Measurements from ENCODE around the gene ASH1L. TPM values are rescaled to one million over a fixed set of nuclear protein-coding genes. Genes with fewer than 3 reads are reported as not detected.

ASH1L gene
- total and polyA plus RNA-seq, 2 donors from 2014 or later = 4.2 to 68.5 TPM

DNA sequence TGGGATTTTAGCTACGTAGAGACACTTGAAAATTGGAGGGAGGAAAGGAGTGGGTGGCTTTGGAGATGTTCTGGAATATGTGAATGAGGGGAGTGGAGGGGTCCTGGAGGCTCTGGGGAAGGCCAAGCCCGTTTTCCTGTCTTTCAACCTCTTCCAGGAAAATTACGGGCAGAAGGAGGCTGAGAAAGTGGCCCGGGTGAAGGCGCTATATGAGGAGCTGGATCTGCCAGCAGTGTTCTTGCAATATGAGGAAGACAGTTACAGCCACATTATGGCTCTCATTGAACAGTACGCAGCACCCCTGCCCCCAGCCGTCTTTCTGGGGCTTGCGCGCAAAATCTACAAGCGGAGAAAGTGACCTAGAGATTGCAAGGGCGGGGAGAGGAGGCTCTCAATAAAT lies 242.4 kb downstream of the ASH1L start:
- intact Hi-C loops (cut with DNase I) = no loop called here

DNA sequence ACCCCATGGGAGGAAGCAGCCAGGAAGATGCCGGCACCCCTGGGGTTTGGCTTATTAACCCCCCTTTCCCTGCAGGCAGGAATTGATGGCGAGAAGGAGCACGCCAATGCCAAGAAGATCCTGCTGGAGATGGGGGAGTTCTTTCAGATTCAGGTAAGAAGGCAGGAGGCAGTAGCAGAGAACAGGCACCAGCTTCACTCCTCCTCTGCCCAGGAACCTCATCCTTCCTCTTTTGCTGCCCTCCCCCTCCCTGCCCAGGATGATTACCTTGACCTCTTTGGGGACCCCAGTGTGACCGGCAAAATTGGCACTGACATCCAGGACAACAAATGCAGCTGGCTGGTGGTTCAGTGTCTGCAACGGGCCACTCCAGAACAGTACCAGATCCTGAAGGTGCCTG lies 243.1 kb downstream of the ASH1L start:
- no peaks in the 10 kb centered on the region for H3K27me3 ChIP-seq (ENCODE audit: control insufficient read depth, insufficient read depth, low read length)
- H3K4me1 ChIP-seq (ENCODE audit: control insufficient read depth in 2 of 3, insufficient read depth in 2 of 3, low read depth in 1 of 3, low read length in 3 of 3) = peaks cover 0 to 14% (median 11%) of the 10 kb centered on the region in 3 donors
- H3K27ac ChIP-seq (ENCODE audit: low read depth in 2 of 2, low read length in 2 of 2) = no peak overlapping the region
- TF ChIP-seq CTCF (IDR thresholded peaks at IDR 0.05; ENCODE audit: borderline replicate concordance, extremely low read depth, insufficient read depth) = no peak
- peaks cover 3 to 5% (median 3%) of the 10 kb centered on the region in 3 donors for H3K36me3 ChIP-seq (ENCODE audit: control insufficient read depth in 2 of 3, insufficient read depth in 3 of 3, low read length in 3 of 3)
- H3K9me3 ChIP-seq (ENCODE audit: control insufficient read depth in 2 of 3, insufficient read depth in 1 of 3, low read length in 3 of 3) = no peaks in the 10 kb centered on the region
- intact Hi-C loops (cut with DNase I) = no loop called here
- FAIRE-seq (no peak), DNase-seq (peak in 1 of 5 donors; percentile 38)
- H3K9ac ChIP-seq (ENCODE audit: low read length in 3 of 3) = no peak overlapping the region
- H3K4me3 ChIP-seq (ENCODE audit: low read length in 3 of 3) = no peak overlapping the region

More for the DNA sequence above, 242.4 kb downstream of the ASH1L start:
- Histone ChIP-seq H3K27me3 (ENCODE audit: control insufficient read depth, insufficient read depth, low read length) (no peaks in the 10 kb centered on the region), H3K9me3 (ENCODE audit: control insufficient read depth in 2 of 3, insufficient read depth in 1 of 3, low read length in 3 of 3) (no peaks in the 10 kb centered on the region), H3K4me1 (ENCODE audit: control insufficient read depth in 2 of 3, insufficient read depth in 2 of 3, low read depth in 1 of 3, low read length in 3 of 3) (peaks cover 0 to 16% (median 11%) of the 10 kb centered on the region in 3 donors), H3K36me3 (ENCODE audit: control insufficient read depth in 2 of 3, insufficient read depth in 3 of 3, low read length in 3 of 3) (peaks cover 0 to 5% (median 0%) of the 10 kb centered on the region in 3 donors), H3K27ac (ENCODE audit: low read depth in 2 of 2, low read length in 2 of 2) (peak overlapping the region; percentile 34 to 85), H3K4me3 (ENCODE audit: low read length in 3 of 3) (peak overlapping the region; percentile 60 to 73 (median 66)), H3K9ac (ENCODE audit: low read length in 3 of 3) (peak overlapping the region in 2 of 3 donors; percentile 14 to 65)
- no peak for TF ChIP-seq CTCF (IDR thresholded peaks at IDR 0.05; ENCODE audit: borderline replicate concordance, extremely low read depth, insufficient read depth)
- FAIRE-seq (no peak), DNase-seq (peak in 1 of 5 donors; percentile 47)

DNA sequence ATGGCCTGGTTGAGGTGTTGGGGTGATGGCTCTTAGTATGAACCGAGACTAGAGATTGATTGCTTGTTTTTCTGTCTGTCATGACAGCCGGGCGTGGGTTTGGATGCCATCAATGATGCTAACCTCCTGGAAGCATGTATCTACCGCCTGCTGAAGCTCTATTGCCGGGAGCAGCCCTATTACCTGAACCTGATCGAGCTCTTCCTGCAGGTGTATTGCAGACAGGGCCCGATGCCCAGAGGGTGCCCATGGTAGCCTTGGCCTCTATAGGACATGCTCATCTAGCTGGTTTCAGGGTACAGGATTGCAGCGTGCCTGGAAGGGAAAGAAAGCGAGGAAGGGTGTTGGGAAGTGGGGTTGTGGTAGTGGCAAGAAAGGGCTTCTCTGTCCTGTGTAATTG lies 244.5 kb downstream of the ASH1L start:
- Histone ChIP-seq H3K9me3 (ENCODE audit: control insufficient read depth in 2 of 3, insufficient read depth in 1 of 3, low read length in 3 of 3) (no peaks in the 10 kb centered on the region), H3K9ac (ENCODE audit: low read length in 3 of 3) (no peak overlapping the region), H3K27me3 (ENCODE audit: control insufficient read depth, insufficient read depth, low read length) (no peaks in the 10 kb centered on the region), H3K27ac (ENCODE audit: low read depth in 2 of 2, low read length in 2 of 2) (no peak overlapping the region), H3K4me1 (ENCODE audit: control insufficient read depth in 2 of 3, insufficient read depth in 2 of 3, low read depth in 1 of 3, low read length in 3 of 3) (peaks cover 0 to 14% (median 11%) of the 10 kb centered on the region in 3 donors), H3K36me3 (ENCODE audit: control insufficient read depth in 2 of 3, insufficient read depth in 3 of 3, low read length in 3 of 3) (peaks cover 3 to 11% (median 5%) of the 10 kb centered on the region in 3 donors), H3K4me3 (ENCODE audit: low read length in 3 of 3) (no peak overlapping the region)
- DNase-seq = peak in 2 of 5 donors; percentile 22 to 24
- no peak for FAIRE-seq
- intact Hi-C loops (cut with DNase I) = no loop called here
- no peak for TF ChIP-seq CTCF (IDR thresholded peaks at IDR 0.05; ENCODE audit: borderline replicate concordance, extremely low read depth, insufficient read depth)

GRCh38 chr1:155316922-155317321 lies 245.7 kb downstream of the ASH1L start:
- intact Hi-C loops (cut with DNase I) = no loop called here
- H3K36me3 ChIP-seq (ENCODE audit: control insufficient read depth in 2 of 3, insufficient read depth in 3 of 3, low read length in 3 of 3) = peaks cover 7 to 13% (median 7%) of the 10 kb centered on the region in 3 donors
- no peak for TF ChIP-seq CTCF (IDR thresholded peaks at IDR 0.05; ENCODE audit: borderline replicate concordance, extremely low read depth, insufficient read depth)
- no peak for FAIRE-seq
- H3K27me3 ChIP-seq (ENCODE audit: control insufficient read depth, insufficient read depth, low read length) = no peaks in the 10 kb centered on the region
- H3K4me3 ChIP-seq (ENCODE audit: low read length in 3 of 3) = no peak overlapping the region
- H3K27ac ChIP-seq (ENCODE audit: low read depth in 2 of 2, low read length in 2 of 2) = peak overlapping the region in 1 of 2 donors; percentile 46
- no peak overlapping the region for H3K9ac ChIP-seq (ENCODE audit: low read length in 3 of 3)
- H3K9me3 ChIP-seq (ENCODE audit: control insufficient read depth in 2 of 3, insufficient read depth in 1 of 3, low read length in 3 of 3) = no peaks in the 10 kb centered on the region
- peak in 1 of 5 donors; percentile 45 for DNase-seq
- peaks cover 0 to 11% (median 10%) of the 10 kb centered on the region in 3 donors for H3K4me1 ChIP-seq (ENCODE audit: control insufficient read depth in 2 of 3, insufficient read depth in 2 of 3, low read depth in 1 of 3, low read length in 3 of 3)
